HEK293T (cell line): ENCODE measurements around the gene LIPC.

ENCODE experiments used
- CTCF ChIA-PET: fragments of 350-600 bp; formaldehyde crosslinking; extraction: SDS; loops from one replicate; lab custom pipeline; 2021; ENCODE audit warnings: antibody characterized with exemption, inconsistent platforms; lab: Yijun Ruan, JAX
- POLR2A ChIA-PET: fragments of 350-600 bp; formaldehyde crosslinking; extraction: SDS; loops from one replicate; lab custom pipeline; 2020; ENCODE audit warnings: antibody characterized with exemption, inconsistent platforms; lab: Yijun Ruan, JAX
- DNase-seq: peaks from one replicate; pipeline ENCODE4 v3.0.0; 2012; ENCODE audit warnings: mixed read lengths; ENCODE audit errors: extremely low spot score
- ARNT ChIP-seq: fragments of 450-650 bp; IDR thresholded peaks from 2 replicates; pipeline ENCODE4 v1.6.1; 2017; ENCODE audit warnings: mild to moderate bottlenecking
- BHLHE40 ChIP-seq: fragments of 450-650 bp; IDR thresholded peaks from 2 replicates; pipeline ENCODE4 v1.6.1; 2016; ENCODE audit warnings: mild to moderate bottlenecking, moderate library complexity, borderline replicate concordance
- CTBP1 ChIP-seq: fragments of 450-650 bp; IDR thresholded peaks from 2 replicates; pipeline ENCODE4 v1.6.1; 2016; ENCODE audit warnings: borderline replicate concordance
- ELF4 ChIP-seq: fragments of 450-650 bp; IDR thresholded peaks from 2 replicates; pipeline ENCODE4 v1.6.1; 2017; ENCODE audit warnings: antibody characterized with exemption
- FOXA1 ChIP-seq: fragments of 450-650 bp; IDR thresholded peaks from 2 replicates; pipeline ENCODE4 v1.6.1; 2016; ENCODE audit warnings: mild to moderate bottlenecking
- FOXK2 ChIP-seq: fragments of 450-650 bp; IDR thresholded peaks from 2 replicates; pipeline ENCODE4 v1.6.1; 2016; ENCODE audit warnings: mild to moderate bottlenecking
- FOXM1 ChIP-seq: fragments of 450-650 bp; IDR thresholded peaks from 2 replicates; pipeline ENCODE4 v1.6.1; 2017; ENCODE audit warnings: mild to moderate bottlenecking, borderline replicate concordance
- HDGF ChIP-seq: fragments of 450-650 bp; IDR thresholded peaks from 2 replicates; pipeline ENCODE4 v1.6.1; 2017; ENCODE audit warnings: antibody characterized with exemption, borderline replicate concordance
- L3MBTL2 ChIP-seq: fragments of 450-650 bp; conservative IDR thresholded peaks from 2 replicates; pipeline ENCODE4 v1.6.1; 2016; ENCODE audit warnings: mild to moderate bottlenecking
- LEF1 ChIP-seq: fragments of 450-650 bp; IDR thresholded peaks from 2 replicates; pipeline ENCODE4 v1.6.1; 2017; ENCODE audit warnings: mild to moderate bottlenecking, borderline replicate concordance
- NFRKB ChIP-seq: fragments of 450-650 bp; IDR thresholded peaks from 2 replicates; pipeline ENCODE4 v1.6.1; 2016; ENCODE audit warnings: mild to moderate bottlenecking, moderate library complexity
- PKNOX1 ChIP-seq: fragments of 450-650 bp; IDR thresholded peaks from 2 replicates; pipeline ENCODE4 v1.6.1; 2016
- SP1 ChIP-seq: fragments of 450-650 bp; IDR thresholded peaks from 2 replicates; pipeline ENCODE4 v1.6.1; 2017
- SUZ12 ChIP-seq: fragments of 450-650 bp; IDR thresholded peaks from 2 replicates; pipeline ENCODE4 v1.6.1; 2016; ENCODE audit warnings: mild to moderate bottlenecking
- TARDBP ChIP-seq: fragments of 450-650 bp; IDR thresholded peaks from 2 replicates; pipeline ENCODE4 v1.6.1; 2016
- ZNF384 ChIP-seq: fragments of 450-650 bp; IDR thresholded peaks from 2 replicates; pipeline ENCODE4 v1.6.1; 2016

Gene LIPC

GRCh38 chr15:58506783-58507668 is 75.2 kb downstream of the LIPC start:
- POLR2A ChIA-PET, result no interaction called here

GRCh38 chr15:58509556-58509955 is 77.8 kb downstream of the LIPC start:
- DNase-seq, result no peak
- ChIA-PET POLR2A (no interaction called here), CTCF (no interaction called here)
- TF ChIP-seq PKNOX1, result no peak
- no peak for TF ChIP-seq TARDBP
- TF ChIP-seq HDGF, result no peak
- no peak for TF ChIP-seq ELF4
- TF ChIP-seq BHLHE40, result no peak
- TF ChIP-seq CTBP1, result no peak
- TF ChIP-seq FOXM1, result no peak
- no peak for TF ChIP-seq SUZ12
- TF ChIP-seq LEF1, result no peak
- TF ChIP-seq NFRKB, result no peak
- no peak for TF ChIP-seq ZNF384
- no peak for TF ChIP-seq L3MBTL2
- no peak for TF ChIP-seq SP1
- no peak for TF ChIP-seq ARNT

More at GRCh38 chr15:58506783-58507668, 75.2 kb downstream of the LIPC start:
- CTCF ChIA-PET, result interaction anchor here (0.8 to 1.0 kb wide), 2 partner anchors 14 to 22 kb away, joined by 3 to 4 read pairs; no protein-coding TSS in a partner anchor
- DNase-seq, result no peak
- no peak for TF ChIP-seq BHLHE40
- no peak for TF ChIP-seq FOXM1
- TF ChIP-seq SUZ12, result no peak
- no peak for TF ChIP-seq FOXA1
- no peak for TF ChIP-seq HDGF

GRCh38 chr15:58510715-58511598 is 79.2 kb downstream of the LIPC start:
- DNase-seq, result no peak
- ChIA-PET POLR2A (no interaction called here), CTCF (interaction anchor here (0.6 kb wide), 1 partner anchor 34 kb away, joined by 3 read pairs; no protein-coding TSS in a partner anchor)
- TF ChIP-seq L3MBTL2, result no peak
- TF ChIP-seq NFRKB, result no peak
- TF ChIP-seq LEF1, result no peak
- no peak for TF ChIP-seq FOXK2
- TF ChIP-seq TARDBP, result no peak
- TF ChIP-seq CTBP1, result no peak
- no peak for TF ChIP-seq FOXA1
- no peak for TF ChIP-seq BHLHE40
- TF ChIP-seq ZNF384, result no peak
- no peak for TF ChIP-seq FOXM1
- TF ChIP-seq HDGF, result no peak
- no peak for TF ChIP-seq SP1
- no peak for TF ChIP-seq ELF4
- TF ChIP-seq PKNOX1, result no peak
- no peak for TF ChIP-seq ARNT
- TF ChIP-seq SUZ12, result no peak

- ChIA-PET CTCF (no interaction called here), POLR2A (no interaction called here)
- TF ChIP-seq BHLHE40 (no peak), ARNT (no peak), LEF1 (no peak), FOXA1 (no peak), FOXK2 (no peak), L3MBTL2 (no peak)
- no peak for DNase-seq
These were observed 79.8 kb downstream of the LIPC start for GRCh38 chr15:58511599-58511987.

GRCh38 chr15:58512522-58512921 is 80.7 kb downstream of the LIPC start:
- TF ChIP-seq NFRKB, result no peak
- TF ChIP-seq FOXA1, result no peak
- TF ChIP-seq LEF1, result no peak
- no peak for TF ChIP-seq ELF4
- no peak for TF ChIP-seq HDGF
- TF ChIP-seq ZNF384, result no peak
- no peak for TF ChIP-seq L3MBTL2
- no peak for TF ChIP-seq ARNT
- TF ChIP-seq CTBP1, result no peak
- TF ChIP-seq PKNOX1, result no peak
- TF ChIP-seq FOXM1, result no peak
- no peak for TF ChIP-seq BHLHE40
- TF ChIP-seq FOXK2, result no peak
- TF ChIP-seq SUZ12, result no peak
- no peak for TF ChIP-seq SP1
- TF ChIP-seq TARDBP, result no peak
- no peak for DNase-seq
- ChIA-PET POLR2A (no interaction called here), CTCF (no interaction called here)

GRCh38 chr15:58513008-58513407 is 81.2 kb downstream of the LIPC start:
- CTCF ChIA-PET, result no interaction called here

More at GRCh38 chr15:58513008-58513407, 81.2 kb downstream of the LIPC start:
- no peak for DNase-seq
- POLR2A ChIA-PET, result no interaction called here
- TF ChIP-seq ARNT, result no peak
- TF ChIP-seq ZNF384, result no peak
- TF ChIP-seq FOXA1, result no peak
- no peak for TF ChIP-seq HDGF
